Activated T-cell treated with anti-CD3 and anti-CD28 coated beads, Interleukin-2, amount 50 U/mL, for 72 hours (primary cell): ENCODE measurements around the gene KBTBD3. TPM values are rescaled to one million over a fixed set of nuclear protein-coding genes. Genes with fewer than 3 reads are reported as not detected.
"Not testable (repeated sequence)": the region's sequence is repeated elsewhere in the genome, so short reads cannot be mapped to it uniquely, and the experiment has no call there.

Experiments used
- ATAC-seq, 2 donors: fragments of 150-1000 bp; cut with Tn5 transposase; replicated peaks in 1 of 2; 2 replicates each; pipeline ENCODE4 v1.10.0; 2021; ENCODE audit warnings: moderate library complexity in 2 of 2, mild to moderate bottlenecking in 1 of 2
- DNase-seq, 2 donors: peaks; one replicate each; pipeline ENCODE4 v3.0.0; 2021 to 2022; ENCODE audit warnings: mixed read lengths in 1 of 2
- H3K27ac Mint-ChIP-seq: one replicate; pipeline ENCODE4 v1.8.0; 2022; ENCODE audit warnings: mild to moderate bottlenecking, moderate library complexity, mixed read lengths
- H3K27me3 Mint-ChIP-seq: one replicate; pipeline ENCODE4 v1.8.0; 2022; ENCODE audit warnings: low read depth, mixed read lengths
- H3K36me3 Mint-ChIP-seq, 2 donors: one replicate each; pipeline ENCODE4 v1.8.0; 2022; ENCODE audit warnings: mixed read lengths in 2 of 2, mild to moderate bottlenecking in 1 of 2; ENCODE audit not compliant: insufficient read depth in 2 of 2
- H3K4me1 Mint-ChIP-seq: one replicate; pipeline ENCODE4 v1.8.0; 2022; ENCODE audit warnings: low read depth, mixed read lengths
- H3K4me3 Mint-ChIP-seq, 2 donors: one replicate each; pipeline ENCODE4 v1.8.0; 2022; ENCODE audit warnings: mild to moderate bottlenecking in 2 of 2, mixed read lengths in 2 of 2, moderate library complexity in 2 of 2
- H3K9me3 Mint-ChIP-seq, 2 donors: one replicate each; pipeline ENCODE4 v1.8.0; 2022; ENCODE audit warnings: mixed read lengths in 2 of 2
- total RNA-seq, 2 donors: library from RNA; stranded (reverse); gene quantifications; one replicate each; pipeline ENCODE4 v1.2.3, GENCODE V29; 2022

The KBTBD3 gene
- total RNA-seq, 2 donors from 2014 or later, result 13.4 to 16.8 TPM

DNA sequence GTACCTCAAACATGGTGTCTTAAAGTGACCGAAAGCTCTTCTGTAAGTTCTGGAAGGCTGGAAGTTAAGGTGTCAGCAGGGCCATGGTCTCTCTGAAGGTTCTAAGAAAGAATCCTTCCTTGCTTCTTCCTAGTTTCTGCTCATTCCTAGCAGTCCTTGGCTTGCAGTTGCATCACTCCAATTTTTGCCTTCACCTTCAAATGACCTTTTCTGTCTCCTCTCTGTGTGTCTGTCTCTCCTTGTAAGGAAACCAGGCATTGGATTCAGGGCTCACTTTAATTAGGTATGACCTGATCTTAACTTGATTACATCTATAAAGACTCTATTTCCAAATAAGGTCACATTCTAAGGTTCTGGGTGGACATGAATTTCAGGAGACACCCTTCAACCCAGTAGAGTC lies 9.0 kb upstream of the KBTBD3 start:
- Mint-ChIP-seq H3K27me3 (no peaks in the 10 kb centered on the region), H3K4me1 (peaks cover 57% of the 10 kb centered on the region), H3K27ac (peak overlapping the region; percentile 55), H3K36me3 (peaks cover 7 to 10% of the 10 kb centered on the region in 2 donors), H3K4me3 (no peak overlapping the region), H3K9me3 (no peaks in the 10 kb centered on the region)
- no peak for ATAC-seq
- no peak for DNase-seq

DNA sequence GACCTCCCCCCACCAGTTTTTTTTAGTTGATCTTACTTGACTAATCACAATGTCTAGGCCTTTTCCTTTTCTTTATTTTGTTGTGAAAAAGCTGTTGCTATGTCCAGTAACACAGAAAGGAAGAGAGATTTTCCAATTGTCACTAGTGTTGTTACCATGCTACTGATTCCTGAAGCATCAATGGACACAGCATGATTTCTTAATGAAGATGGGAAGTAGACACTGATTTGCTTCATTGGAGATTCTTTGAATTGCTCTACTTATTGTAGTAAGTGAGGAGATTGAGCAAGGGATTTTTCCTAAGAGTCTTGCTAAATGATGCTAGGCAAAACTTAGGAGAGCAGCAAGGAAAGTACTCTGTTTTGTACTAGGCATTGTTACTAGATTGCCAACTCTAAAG lies 4.9 kb upstream of the KBTBD3 start:
- Mint-ChIP-seq H3K4me1 (peaks cover 54% of the 10 kb centered on the region), H3K27ac (no peak overlapping the region), H3K9me3 (no peaks in the 10 kb centered on the region), H3K4me3 (peak overlapping the region in 1 of 2 donors; percentile 51), H3K36me3 (peaks cover 6 to 15% of the 10 kb centered on the region in 2 donors), H3K27me3 (no peaks in the 10 kb centered on the region)
- ATAC-seq (no peak), DNase-seq (no peak)

DNA sequence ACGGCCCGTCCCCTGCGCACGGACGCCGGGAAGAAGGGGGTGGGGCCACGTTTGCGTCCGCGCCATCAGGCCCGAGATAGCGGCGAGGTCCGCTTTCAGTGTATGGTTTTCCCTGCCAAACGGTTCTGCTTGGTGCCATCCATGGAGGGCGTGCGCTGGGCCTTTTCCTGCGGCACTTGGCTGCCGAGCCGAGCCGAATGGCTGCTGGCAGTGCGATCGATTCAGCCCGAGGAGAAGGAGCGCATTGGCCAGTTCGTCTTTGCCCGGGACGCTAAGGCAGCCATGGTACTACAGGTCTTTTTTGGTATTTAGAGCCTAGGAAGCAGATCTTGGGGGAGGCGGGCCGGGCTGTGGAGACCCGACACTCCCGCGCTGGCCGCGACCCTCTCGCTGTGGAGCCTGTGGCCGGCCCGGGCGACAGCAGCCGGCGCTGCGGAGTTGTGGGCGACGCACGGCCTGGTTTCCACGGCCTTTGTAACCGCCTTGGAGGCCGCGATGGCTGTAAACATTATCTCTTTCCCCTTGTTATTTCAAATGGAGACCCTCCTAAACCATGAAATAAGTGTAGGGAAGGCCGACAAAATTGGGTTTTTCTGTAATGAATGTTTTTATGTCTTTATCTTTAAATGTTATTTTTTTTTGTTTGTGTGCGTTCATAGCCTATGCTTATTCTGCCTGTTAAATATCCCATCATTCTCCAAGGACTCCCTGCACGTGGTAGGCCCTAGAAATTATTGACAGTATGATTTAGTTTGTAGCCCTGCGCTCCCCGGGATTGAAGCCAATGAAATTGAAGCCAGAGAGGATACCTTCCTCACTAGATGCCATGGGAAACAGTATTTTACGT lies 685 bp upstream of the KBTBD3 start, which contains the start of gene AASDHPPT:
TSS of gene AASDHPPT (plus strand) at position 54 of the 847 bp plus-strand sequence. CDS start at position 103, 49 bp downstream.
- Mint-ChIP-seq H3K9me3 (no peaks in the 10 kb centered on the region), H3K36me3 (peaks cover 6 to 19% of the 10 kb centered on the region in 2 donors), H3K4me1 (peaks cover 62% of the 10 kb centered on the region), H3K4me3 (peak within 1 kb of the TSS; percentile 93 to 99), H3K27me3 (no peaks in the 10 kb centered on the region), H3K27ac (peak within 1 kb of the TSS; percentile 99)
- ATAC-seq (peak; percentile 16 to 30), DNase-seq (peak in 1 of 2 donors; percentile 49)

DNA sequence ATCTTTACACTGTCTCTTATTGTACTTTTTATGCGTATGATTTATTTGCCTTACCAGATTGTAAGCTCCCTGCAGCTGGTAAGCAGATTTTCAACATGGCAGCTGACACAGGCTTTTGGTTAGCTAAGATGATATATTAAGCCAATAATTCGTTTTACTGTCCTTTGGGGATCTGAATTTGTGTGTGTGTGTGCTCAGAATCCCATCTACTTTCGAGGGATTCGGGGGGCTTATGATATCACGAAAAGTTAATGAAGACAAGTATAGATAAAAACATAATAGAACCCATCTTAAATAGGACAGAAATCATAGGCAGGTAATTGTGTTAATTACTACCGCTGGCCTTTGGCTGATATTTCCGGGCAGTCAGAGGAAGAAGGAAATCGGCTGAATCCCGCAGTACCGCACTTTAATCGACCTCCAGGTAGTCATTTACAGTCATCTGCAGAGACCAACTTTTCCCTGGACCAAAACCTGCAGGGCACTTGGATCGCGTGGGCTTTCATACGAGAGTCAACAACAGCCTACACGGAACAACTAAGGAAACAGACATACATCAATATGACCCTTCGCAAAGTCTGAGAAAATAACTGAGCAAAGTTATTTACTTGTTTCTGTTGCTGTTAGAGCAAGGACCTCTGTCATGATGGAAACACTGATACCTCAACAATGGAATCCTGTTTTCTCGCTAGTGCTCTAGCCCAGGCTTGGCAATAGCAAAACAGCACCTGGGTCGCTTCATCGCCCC lies 802 bp downstream of the KBTBD3 start:
- ATAC-seq (no peak), DNase-seq (peak in 1 of 2 donors; percentile 7)
- Mint-ChIP-seq H3K9me3 (no peaks in the 10 kb centered on the region), H3K36me3 (peaks cover 3 to 16% of the 10 kb centered on the region in 2 donors), H3K4me1 (peaks cover 53% of the 10 kb centered on the region), H3K27me3 (no peaks in the 10 kb centered on the region), H3K4me3 (peak overlapping the region; percentile 93 to 99), H3K27ac (peak overlapping the region; percentile 84)

DNA sequence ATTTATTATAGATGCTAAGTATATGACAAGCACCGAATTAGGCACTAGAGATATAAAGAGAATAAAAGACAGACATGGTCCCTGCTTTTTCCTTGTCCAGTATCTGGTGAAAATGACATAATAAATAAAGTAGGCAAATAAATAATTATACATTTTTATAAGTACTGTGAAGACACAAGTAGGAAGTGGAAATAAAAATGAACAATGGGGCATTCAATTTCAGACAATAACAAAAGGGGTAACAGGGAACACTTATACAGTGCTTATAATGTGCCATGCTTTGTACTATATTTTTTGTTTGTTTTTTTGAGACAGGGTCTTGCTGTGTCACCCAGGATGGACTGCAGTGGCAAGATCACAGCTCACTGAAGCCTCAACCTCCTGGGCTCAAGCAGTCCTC lies 4.3 kb downstream of the KBTBD3 start:
- Mint-ChIP-seq H3K4me3 (no peak overlapping the region), H3K9me3 (no peaks in the 10 kb centered on the region), H3K4me1 (peaks cover 22% of the 10 kb centered on the region), H3K27ac (no peak overlapping the region), H3K27me3 (no peaks in the 10 kb centered on the region), H3K36me3 (peaks cover 3 to 8% of the 10 kb centered on the region in 2 donors)
- ATAC-seq, result no peak
- no peak for DNase-seq

DNA sequence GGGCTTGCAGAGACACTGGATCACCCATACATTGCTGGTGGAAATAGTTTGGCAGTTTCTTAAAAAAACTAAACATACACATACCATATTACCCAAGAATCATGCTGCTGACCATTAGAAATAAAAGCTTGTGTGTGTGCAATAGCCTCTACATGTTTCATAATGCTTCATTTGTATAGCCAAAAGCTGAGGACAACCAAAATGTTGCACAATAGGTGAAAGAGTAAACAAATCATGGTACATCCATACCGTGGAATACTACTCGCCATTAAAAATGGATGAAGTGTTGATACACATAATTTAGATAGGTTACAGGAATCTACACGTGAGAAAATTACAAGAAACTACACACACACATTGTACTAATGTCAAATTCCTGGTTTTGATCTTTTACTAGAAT lies 6.5 kb downstream of the KBTBD3 start:
- no peak for DNase-seq

DNA sequence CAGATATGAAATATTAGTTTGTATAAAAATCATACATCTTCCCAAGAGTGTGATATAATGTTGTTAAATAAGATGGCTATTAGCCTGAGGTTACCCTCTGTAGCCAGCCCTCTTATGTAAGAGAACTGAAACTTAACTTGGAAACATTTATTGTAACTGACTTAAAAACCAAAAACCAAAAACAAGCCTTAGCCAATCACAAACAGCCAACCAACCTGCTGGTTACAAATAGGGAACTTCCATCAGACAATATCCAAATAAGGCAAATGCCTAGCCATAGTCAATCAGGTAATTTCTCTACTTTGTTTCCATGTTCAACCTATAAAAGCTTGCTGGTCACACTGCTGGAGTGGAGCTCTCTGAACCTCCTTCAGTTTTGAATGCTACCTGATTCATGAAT lies 14.1 kb downstream of the KBTBD3 start:
- DNase-seq (no peak), ATAC-seq (peak; percentile 68 to 72)
- no peaks in the 10 kb centered on the region for H3K27me3 Mint-ChIP-seq
- H3K9me3 Mint-ChIP-seq, result no peaks in the 10 kb centered on the region
- H3K4me3 Mint-ChIP-seq, result peak overlapping the region; percentile 36 to 54
- peaks cover 2 to 6% of the 10 kb centered on the region in 2 donors for H3K36me3 Mint-ChIP-seq
- no peak overlapping the region for H3K27ac Mint-ChIP-seq
- H3K4me1 Mint-ChIP-seq, result peaks cover 23% of the 10 kb centered on the region

More for the DNA sequence above, 6.5 kb downstream of the KBTBD3 start:
- peaks cover 15% of the 10 kb centered on the region for H3K4me1 Mint-ChIP-seq
- H3K27ac Mint-ChIP-seq, result no peak overlapping the region
- peaks cover 1 to 6% of the 10 kb centered on the region in 2 donors for H3K36me3 Mint-ChIP-seq
- no peak for ATAC-seq
- no peaks in the 10 kb centered on the region for H3K9me3 Mint-ChIP-seq
- no peaks in the 10 kb centered on the region for H3K27me3 Mint-ChIP-seq
- no peak overlapping the region for H3K4me3 Mint-ChIP-seq

DNA sequence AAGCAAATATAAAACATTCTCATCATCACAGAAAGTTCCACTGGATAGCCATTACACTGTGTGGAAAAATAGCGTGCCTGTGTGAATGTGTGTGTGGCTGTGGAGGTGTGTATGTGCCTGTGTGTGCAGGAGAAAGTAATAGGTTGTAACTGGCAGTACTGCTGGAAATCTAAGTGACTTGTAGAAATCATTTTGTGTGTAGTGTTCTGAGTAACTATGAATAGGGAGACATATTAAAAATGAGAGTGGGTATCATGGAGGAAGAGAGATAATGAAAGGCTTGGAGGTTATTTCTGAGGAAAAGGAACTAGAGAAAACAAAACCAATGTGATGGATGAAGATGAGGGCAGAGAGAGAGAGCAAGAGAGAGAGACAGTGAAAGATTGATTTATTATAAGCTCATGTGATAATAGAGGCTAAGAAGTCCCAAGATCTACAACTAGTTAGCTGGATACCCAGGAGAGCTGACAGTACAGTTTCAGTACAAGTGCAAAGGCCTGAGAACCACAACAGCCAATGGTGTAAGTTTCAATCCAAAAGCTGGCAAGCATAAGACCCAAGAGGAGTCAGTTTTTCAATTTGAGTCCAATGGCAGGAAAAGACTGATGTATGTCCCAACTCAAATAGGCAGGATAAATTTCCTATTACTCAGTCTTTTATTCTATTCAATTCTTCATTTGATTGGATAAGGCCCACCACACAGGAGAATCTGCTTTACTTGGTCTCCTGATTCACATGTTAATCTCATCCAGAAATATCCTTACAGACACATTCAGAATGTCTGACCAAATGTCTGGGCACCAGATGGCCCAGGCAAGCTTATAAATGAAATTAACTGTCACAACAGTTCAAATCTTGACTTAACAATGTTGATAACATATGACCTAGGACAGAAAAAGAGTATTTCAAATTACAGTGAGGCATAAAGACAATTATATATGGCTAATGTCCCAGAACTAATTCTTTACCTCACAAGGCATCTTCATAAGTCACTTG lies 14.9 kb downstream of the KBTBD3 start:
- peak overlapping the region; percentile 36 to 45 for H3K4me3 Mint-ChIP-seq
- H3K9me3 Mint-ChIP-seq, result no peaks in the 10 kb centered on the region
- peak; percentile 67 to 72 for ATAC-seq
- no peak for DNase-seq
- H3K4me1 Mint-ChIP-seq, result peaks cover 23% of the 10 kb centered on the region
- no peaks in the 10 kb centered on the region for H3K27me3 Mint-ChIP-seq
- peaks cover 2 to 6% of the 10 kb centered on the region in 2 donors for H3K36me3 Mint-ChIP-seq
- H3K27ac Mint-ChIP-seq, result peak overlapping the region; percentile 31

DNA sequence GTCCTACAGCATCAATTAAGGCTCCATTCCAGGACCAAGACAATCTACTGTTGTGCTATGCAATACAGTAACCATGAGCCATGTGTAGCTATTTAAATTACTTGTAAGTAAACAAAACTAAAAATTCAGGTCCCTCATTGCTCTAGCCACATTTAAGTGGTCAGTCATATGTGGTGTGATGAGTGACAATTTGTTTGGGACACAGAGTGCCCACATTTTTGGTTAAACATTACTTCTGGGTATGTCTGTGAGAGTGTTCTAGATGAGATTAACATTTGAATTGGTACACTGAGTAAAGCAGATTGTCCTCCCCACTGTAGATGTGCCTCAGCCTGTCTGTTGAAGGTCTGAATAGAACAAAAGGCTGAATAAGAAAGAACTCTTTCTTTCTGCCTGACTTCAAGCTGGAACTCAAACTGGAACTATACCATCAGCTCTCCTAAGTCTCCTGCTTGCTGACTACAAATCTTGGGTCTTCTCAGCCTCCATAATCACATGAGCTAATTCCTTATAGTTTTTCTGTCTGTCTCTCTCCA lies 15.8 kb downstream of the KBTBD3 start:
- Mint-ChIP-seq H3K9me3 (no peaks in the 10 kb centered on the region), H3K4me3 (no peak overlapping the region), H3K4me1 (peaks cover 23% of the 10 kb centered on the region), H3K27me3 (no peaks in the 10 kb centered on the region), H3K27ac (no peak overlapping the region), H3K36me3 (peaks cover 2 to 6% of the 10 kb centered on the region in 2 donors)
- ATAC-seq (no peak), DNase-seq (no peak)

DNA sequence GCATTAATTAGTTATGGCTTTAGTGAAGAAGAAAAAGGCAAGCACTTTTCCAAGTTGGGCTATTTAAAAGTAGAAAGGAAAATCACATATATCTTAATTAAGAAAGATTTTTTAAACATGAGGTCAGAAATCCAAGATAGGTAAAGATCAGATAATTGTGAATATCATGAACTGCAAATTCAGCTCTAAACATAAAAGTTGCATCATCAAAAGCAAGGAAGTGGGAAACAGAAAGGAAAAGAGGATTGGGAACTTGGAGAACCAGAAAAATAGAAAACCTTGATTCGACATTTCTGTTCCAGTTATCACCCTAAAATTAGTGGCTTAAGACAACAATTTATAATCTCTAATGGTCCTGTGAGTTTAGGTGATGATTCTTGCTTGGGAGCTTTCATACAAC lies 17.5 kb downstream of the KBTBD3 start:
- no peak overlapping the region for H3K27ac Mint-ChIP-seq
- peaks cover 23% of the 10 kb centered on the region for H3K4me1 Mint-ChIP-seq
- H3K9me3 Mint-ChIP-seq, result no peaks in the 10 kb centered on the region
- DNase-seq (no peak), ATAC-seq (no peak)
- H3K4me3 Mint-ChIP-seq, result no peak overlapping the region
- H3K27me3 Mint-ChIP-seq, result no peaks in the 10 kb centered on the region
- H3K36me3 Mint-ChIP-seq, result peaks cover 2 to 6% of the 10 kb centered on the region in 2 donors

DNA sequence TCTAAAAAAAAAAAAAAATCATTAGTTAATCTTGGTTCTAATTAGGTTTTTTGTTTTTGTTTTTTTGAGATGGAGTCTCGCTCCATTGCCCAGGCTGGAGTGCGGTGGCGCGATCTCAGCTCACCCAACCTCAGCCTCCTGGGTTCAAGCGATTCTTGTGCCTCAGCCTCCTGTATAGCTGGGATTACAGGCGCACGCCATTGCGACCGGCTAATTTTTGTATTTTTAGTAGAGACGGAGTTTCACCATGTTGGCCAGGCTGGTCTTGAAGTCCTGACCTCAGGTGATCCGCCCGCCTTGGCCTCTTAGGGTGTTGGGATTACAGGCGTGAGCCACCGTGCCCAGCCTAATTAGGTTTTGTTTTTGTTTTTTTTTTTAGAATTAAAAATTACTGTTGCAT lies 18.8 kb downstream of the KBTBD3 start:
- not testable (repeated sequence) for H3K36me3 Mint-ChIP-seq, DNase-seq, H3K27ac Mint-ChIP-seq, H3K27me3 Mint-ChIP-seq, H3K4me3 Mint-ChIP-seq, H3K9me3 Mint-ChIP-seq, ATAC-seq
- H3K4me1 Mint-ChIP-seq, result peaks cover 23% of the 10 kb centered on the region

DNA sequence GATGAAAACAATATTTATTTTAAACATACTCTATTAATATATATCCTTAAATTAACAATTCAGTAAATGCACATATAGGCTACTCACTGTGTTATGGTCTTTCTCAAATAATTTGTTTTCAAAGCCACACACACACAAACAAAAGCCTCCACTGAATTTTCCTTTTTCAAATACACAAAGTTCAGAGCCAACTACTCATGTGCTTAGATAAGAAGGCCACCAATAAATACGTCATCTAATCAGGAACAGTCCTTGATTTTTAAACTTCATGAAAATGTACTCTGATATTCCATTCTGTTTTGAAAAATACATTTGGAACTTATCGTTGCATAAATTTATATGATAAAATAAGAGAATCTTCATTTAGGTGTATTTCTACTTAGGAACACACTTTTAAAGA lies 26.0 kb downstream of the KBTBD3 start:
- no peak for DNase-seq
- Mint-ChIP-seq H3K27ac (no peak overlapping the region), H3K27me3 (no peaks in the 10 kb centered on the region), H3K4me3 (no peak overlapping the region), H3K9me3 (no peaks in the 10 kb centered on the region), H3K36me3 (no peaks in the 10 kb centered on the region), H3K4me1 (no peaks in the 10 kb centered on the region)
- no peak for ATAC-seq
